Right ventricle myocardium inferior (tissue), 1 donor: ENCODE results near the gene KRT83. TPM values are rescaled to one million over a fixed set of nuclear protein-coding genes. Genes with fewer than 3 reads are reported as not detected.
"Not testable (repeated sequence)": the region's sequence is repeated elsewhere in the genome, so short reads cannot be mapped to it uniquely, and the experiment has no call there.

ENCODE experiments used
- ATAC-seq: fragments of 200-7000 bp; cut with Tn5 transposase; one replicate; pipeline ENCODE4 v1.9.1; 2020; ENCODE audit warnings: mild to moderate bottlenecking, moderate library complexity
- DNase-seq: peaks from one replicate; pipeline ENCODE4 v3.0.0; 2021; ENCODE audit errors: missing footprints
- intact Hi-C: fragments of 100-400 bp; cut with DNase I; formaldehyde crosslinking; loops from one replicate; pipeline ENCODE4 v1.11.0; 2022
- total RNA-seq: library from RNA; stranded (reverse); fragmentation: NEBNext Ultra II Directional; extraction: Animal tissue kit (Norgen Biotek cat#: 25700); gene quantifications from one replicate; pipeline ENCODE4 v1.2.1, GENCODE V29; 2021
- donor health status: DM: no; HTN: yes; CAD: no; lungs with severe emphysema.

The KRT83 gene
- total RNA-seq, 1 donor from 2014 or later: not detected

DNA sequence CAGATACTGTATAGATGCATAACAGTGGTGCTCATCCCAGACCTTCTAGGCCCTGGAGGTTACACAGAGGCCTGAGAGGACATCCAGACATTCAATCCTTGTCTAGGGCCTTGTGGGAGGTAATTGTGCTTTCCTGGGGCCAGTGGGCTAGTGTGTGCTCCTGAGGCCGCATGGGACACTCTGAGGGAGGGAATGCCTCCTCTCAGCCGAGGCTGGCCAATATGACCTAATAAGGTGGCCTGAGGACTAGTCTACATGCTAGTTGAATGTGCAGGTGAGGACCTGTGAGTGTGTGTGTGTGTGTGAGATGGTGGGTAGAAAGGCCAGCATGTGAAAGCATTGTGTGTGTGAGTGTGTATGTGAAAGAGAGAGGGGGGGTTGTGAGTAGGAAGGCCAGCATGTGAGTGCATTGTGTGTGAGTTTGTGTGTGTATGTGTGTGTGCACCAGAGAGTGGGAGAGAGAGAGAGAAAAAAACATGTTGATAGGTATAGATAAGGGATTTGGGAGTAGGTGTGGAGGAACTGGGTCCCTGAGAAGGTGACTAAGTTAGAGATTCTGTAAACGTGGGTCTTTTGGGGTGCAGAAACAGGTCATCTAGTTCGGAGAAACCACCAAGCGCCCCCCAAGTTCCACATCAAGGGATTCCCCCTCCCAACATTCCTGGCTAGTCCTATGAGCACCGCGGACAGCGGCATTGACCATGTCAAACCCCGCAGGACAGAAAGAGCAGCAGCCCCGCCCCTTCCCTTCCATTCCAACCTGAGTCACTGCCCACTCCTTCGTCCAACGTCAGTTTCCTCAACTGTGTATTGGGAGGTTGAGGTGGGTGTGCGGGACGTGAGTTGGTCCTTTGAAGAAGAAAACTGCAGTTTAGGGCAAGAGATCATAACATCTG, 20.2 kb downstream of the KRT83 start:
- peak; percentile 11 for DNase-seq
- intact Hi-C loops: no loop called here
- no peak for ATAC-seq

DNA sequence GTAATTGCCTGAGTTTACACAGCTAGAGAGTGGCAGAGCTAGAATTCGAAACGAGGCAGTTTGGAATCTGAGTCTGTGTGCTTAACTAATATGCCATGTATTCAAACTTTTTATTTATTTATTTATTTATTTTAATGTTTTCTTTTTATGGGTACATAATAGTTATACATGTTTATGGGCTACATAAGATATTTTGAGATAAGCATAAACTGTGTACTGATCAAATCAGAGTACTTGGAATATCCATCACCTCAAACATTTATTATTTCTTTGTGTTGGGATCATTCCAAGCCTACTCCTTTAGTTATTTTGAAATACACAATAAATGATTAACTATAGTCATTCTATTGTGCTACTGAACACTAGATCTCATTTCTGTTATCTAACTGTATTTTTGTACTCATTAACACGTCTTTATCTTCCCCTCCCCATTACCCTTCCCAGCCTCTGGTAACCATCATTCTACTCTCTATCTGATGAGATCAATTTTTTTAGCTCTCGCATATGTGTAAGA, 22.5 kb downstream of the KRT83 start:
- intact Hi-C loops: no loop called here

DNA sequence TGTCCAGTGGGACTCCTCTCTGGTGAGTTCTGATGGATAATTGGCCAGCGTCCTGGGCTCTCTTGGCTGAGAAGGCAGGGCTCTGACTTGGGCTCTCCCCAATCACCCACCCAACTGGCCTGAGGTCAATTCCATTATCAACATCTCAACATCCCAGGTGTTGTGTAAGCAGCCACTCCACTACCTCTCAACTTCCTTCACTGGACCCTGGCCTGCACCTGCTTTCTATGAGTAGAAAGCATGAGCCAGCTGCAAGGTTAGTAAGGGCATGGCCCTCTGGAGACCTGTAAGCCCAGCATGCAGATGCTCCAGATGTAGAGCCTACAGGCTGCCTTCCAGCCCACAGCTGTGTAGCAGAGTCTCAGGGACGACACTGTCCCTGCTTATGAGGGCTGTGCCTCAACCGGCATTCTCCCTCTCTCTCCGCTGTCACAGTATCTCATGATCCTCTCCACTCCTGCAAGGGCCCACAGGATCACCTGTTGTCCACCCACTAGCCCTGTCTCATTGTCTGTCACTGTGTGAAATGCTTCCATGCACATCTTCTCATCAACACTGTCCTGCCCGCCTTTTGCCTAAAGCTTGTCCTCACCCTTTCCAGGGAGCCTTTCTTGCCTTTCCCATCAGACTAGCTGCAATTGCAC, 24.5 kb downstream of the KRT83 start:
- DNase-seq (peak; percentile 4), ATAC-seq (no peak)
- intact Hi-C loops: no loop called here

More for the DNA sequence above, 22.5 kb downstream of the KRT83 start:
- DNase-seq (no peak), ATAC-seq (no peak)

DNA sequence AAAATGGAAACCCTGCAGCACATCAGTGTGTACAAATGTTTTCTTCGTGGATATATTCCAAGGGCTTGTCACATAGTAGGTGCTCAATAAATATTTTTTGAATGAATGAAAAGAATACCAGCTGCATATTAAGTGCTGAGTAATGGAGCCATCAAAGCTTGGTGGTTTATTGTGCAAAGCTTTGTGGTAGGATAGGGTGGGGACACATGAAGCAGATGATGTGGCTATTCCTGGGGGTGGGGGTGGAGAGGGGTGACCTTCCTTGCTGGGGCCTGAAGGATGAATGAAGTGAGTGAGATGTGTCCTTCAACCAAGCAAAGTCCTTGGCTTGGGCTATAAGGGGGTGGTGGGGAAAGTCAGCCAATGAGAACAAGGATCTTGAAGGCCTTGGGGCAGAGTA, 25.5 kb downstream of the KRT83 start:
- no peak for ATAC-seq
- intact Hi-C loops: no loop called here
- DNase-seq: no peak

DNA sequence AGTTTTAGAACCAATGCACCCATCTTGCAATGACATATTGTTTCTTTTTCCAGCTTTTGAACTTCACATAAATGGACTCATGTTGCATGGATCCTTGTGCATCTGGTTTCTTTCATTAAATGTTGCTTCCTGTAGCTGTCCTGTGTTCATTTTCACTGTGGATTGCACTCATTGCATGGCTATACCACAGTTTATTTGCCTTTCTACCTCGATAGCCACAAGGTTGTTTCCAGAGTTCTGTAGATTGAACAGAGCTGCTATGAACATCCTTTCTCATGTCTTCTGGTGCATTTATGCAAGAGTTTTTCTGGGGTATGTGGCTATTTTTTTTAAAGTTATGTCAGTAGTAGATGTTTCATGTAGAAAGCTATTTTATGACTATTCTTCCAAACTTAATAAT, 26.4 kb downstream of the KRT83 start:
- no peak for ATAC-seq

DNA sequence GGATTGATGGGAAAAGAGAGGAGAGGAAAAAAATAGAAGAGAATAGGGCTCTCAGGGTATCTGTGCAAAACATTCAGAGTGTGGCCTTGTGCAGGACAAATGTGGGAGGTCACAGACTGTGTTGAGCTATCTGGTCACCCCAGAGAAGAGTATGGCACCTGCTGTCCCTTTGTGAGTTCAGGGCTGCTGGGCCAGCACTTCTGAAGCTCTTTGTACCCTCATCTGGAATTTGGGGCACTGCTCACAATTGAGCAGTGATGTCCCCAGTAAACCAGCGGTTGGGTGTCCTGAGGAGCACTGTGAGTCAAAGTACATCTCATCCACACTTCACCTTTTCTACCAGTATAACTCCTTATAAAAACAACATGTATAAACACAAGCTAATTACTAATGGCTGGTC, 27.3 kb downstream of the KRT83 start:
- intact Hi-C loops: no loop called here
- DNase-seq: no peak
- no peak for ATAC-seq

More for the DNA sequence above, 26.4 kb downstream of the KRT83 start:
- DNase-seq: no peak
- intact Hi-C loops: no loop called here

DNA sequence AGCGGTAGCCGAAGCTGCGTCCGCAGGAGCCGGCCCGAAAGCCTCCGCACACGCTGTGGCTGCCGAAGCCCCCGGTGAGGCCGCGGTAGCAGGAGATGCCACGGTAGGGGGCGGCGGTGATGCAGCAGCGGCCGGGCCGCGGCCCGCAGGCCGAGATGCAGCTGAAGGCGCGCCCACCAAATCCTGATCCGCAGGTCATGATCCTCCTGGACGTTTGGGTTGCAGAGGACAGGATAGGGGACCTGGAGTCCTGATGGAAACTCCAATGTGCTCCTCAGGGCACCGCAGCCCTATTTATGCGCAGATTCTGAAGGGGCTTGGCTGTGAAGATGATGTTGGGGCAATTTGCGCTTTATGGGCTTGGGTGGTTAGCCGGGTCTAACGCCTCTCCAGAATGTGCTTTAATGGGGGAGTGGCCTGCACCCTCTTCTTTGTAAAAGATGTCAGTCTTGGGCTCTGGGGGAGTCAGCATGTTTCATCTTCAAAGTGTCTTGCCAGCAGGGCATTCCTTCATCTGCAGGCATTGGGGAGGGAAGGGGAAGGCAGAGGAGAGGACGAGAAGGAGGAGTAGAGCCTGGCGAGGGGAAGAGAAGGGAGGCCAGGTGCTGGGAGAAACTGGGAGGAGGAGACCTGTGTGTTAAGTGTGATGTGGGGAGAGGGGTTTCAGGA, 29.8 kb downstream of the KRT83 start, which contains the start of gene KRT81:
KRT81 (minus strand) TSS at position 268 of the 669 bp plus-strand sequence; CDS start at position 199, 69 bp downstream.
- intact Hi-C loops: no loop called here
- DNase-seq (peak; percentile 18), ATAC-seq (no peak)

DNA sequence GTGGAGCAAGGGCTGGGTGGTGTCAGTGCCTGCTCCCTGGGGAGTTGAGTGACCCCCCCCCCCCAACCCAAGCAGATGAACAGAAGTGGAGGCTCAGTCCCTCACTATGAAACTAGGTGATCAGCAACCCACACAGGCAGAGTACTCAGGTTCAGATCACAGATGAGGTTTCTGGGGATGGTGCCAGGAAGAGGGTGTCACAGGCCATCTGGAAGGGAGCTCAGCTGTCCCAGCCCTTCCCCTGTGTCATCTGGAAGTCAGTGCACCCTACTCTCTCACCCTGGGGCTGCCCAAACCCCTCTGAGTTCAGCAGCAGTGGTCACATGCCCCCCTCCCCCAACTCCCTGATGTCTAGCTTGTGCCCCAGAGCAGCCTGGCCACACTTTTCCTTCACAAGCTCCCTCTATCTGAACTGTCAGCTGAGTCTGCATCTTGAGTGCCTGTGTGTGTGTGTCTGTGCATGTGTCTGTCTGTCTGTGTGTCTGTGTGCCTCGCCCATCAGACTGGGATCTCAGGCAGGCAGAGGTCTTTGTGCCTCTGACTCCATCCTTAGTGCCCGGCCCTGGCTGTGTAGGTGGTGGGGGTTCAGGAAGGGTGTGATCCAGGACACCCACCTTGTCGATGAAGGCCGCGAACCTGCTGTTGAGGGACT, 30.6 kb downstream of the KRT83 start:
- DNase-seq, intact Hi-C loops, ATAC-seq: not testable (repeated sequence)

DNA sequence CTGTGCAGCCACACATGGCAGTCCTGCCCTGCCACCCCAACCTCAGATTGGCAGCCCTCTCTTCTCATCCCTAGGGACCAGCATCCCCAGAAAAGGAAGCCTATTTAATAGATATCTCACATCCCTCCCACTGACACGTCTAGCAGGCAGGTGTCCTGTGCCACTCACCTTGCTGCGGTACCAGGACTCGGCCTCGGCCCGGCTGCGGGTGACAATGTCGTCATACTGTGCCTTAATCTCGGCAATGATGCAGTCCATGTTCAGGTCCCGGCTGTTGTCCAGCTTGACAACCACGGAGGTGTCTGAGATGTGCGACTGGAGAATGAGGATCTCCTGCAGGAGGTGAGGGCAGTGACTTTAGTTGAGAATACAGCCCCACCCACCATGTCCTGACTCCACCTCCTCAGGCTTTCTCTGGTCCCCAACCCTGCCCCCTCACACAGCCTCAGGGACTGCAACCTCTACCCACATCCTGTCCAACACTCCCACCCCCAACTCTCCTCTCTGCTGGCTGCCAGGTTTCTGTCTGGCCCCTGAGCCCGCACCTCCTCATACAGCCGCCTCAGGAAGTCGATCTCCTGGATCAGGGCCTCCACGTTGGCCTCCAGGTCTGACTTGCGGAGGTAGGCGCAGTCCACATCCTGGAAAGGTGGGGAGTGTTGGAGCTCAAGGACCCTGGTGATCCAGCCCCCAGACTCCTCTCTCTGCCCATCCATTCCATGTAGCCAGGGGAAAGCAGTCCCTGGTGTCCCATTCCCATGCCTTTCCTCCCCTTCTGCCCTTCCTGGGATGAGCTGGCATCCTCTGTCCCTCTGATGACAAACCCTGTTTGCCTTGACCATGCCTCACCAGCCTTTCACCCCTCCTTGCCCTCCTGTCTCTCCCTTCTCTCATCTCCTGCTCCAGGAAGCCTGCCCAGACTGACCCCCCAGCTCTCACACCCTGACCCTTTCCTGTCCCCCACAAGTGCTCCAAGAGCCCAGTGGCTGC, 33.1 kb downstream of the KRT83 start:
- intact Hi-C loops, ATAC-seq, DNase-seq: not testable (repeated sequence)

DNA sequence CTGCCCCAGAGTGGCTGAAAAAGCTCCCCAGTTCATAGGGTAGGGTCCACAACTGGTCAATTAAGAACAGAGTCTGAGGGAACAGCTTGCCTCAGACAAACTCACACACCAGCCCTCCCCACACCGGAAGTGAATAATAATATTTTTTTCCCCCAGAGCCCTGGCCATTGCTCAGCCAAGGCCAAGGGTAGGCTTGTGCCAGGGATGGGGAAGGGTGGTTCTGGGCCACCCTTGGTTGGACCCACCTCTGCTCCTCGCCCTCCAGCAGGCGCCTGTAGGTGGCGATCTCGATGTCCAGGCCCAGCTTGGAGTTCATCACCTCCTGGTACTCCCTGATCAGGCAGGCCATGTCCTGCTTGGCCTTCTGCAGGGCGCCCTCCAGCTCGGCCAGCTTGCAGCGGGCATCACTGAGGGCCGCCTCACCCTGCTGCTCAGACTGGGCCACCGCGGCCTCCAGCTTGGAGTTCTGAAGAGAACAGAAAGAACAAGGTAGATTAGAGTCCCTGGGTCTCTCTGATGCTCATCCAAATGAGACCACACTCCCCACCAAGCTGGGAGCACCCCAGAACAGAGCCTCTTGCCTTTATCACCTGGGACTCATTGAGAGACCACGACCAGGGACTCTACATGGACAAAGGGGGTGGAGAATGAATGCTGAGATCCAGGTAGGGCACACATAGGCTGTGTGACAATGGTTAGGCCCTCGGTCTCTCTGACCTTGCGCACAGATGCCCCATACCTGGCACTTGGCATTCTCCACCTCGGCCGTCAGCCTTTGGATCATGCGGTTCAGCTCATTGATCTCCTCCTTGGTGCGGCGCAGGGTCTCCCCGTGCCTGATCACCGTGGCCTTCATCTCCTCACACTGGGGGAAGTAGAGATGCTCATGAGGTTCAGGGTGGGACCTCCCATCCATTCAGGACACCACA, 34.1 kb downstream of the KRT83 start:
- ATAC-seq, intact Hi-C loops: not testable (repeated sequence)
- peak; percentile 50 for DNase-seq

DNA sequence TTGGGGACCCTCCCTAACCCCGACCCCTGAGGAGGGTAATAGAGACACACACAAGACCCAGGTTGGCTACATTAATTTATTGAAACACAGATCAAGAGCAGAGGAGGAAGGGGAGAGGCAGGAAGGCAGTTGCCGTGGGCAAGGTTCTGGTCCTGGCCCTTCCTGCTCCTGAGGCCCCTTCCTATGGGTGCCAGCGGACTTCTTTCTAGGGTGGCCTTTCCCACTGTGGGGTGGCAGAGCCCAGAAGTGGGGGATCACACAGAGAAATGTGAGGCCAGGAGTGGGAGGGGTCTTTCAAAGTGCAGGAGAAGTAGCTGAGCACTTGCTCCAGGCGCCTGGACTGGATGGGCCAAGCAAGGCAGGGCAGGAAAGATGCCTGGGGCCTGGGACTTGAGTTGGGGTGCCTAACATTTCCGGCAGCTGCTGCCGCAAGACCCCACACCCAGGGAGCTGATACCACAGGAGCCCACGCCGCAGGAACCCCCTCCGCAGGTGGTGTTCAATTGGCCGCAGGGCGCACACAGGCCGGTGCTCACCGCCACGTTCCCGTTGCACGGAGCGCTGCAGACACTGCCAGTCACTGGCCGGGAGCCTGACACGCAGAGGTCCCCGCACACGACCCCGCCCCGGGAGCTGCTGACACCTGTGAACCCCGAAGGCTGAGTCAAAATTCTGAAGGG, 35.2 kb downstream of the KRT83 start:
- DNase-seq: peak; percentile 64
- no peak for ATAC-seq
- intact Hi-C loops: no loop called here

DNA sequence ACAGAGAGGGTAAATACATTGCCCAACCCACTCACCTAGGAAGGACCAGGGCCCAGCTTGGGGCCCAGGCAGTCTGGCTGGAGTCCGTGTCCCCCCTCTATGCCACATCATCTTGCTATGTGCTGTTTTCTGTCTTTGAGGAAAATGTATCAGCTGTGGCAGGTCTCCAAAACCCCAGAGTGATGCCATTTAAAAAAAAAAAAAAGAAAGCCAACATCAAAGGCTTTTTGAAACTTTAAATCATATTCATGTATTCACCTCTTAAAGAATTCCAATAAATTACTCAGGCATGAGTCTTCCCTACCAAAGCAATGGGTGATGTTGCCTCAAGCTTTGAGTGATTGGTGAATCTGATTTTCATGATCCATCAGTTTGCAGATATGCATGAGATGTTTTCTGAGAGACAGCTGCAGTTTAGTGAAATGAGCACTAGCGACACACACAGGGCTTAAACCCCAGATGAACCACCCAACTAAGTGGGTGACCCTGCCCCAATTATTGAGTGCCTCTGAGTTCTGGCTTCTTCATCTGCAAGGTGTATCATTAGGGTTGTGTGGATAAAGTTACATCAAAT, 35.9 kb downstream of the KRT83 start:
- no peak for DNase-seq
- no peak for ATAC-seq
- intact Hi-C loops: no loop called here

DNA sequence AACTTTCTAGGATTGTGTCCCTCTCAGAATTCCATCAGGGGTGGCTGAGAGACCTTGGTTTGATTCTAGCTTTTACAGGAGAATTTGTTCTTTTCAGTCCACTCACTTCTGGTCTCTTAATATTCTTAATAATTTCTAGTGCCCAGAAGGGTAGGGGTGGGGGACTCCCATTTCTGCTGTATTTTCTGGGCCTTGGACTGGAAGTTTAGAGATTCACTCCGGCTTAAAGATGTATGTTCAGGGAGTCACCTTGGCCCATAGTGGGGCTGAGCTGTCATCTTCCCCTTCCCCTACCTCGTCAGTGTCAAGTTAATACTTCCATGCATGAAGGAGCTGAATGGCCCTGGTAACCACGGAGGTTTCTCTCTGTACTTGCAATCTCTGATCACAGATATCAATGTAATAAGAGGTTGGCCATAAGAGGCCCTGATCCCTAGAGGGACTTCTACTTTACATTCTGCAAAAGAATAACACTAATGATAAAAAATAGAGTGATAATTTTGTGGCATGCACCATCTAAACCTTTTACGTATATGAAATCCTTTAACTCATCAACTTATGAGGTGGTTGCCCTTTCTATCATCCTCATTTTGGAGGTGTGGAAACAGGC, 36.5 kb downstream of the KRT83 start:
- ATAC-seq (no peak), DNase-seq (peak; percentile 17)
- intact Hi-C loops: no loop called here

DNA sequence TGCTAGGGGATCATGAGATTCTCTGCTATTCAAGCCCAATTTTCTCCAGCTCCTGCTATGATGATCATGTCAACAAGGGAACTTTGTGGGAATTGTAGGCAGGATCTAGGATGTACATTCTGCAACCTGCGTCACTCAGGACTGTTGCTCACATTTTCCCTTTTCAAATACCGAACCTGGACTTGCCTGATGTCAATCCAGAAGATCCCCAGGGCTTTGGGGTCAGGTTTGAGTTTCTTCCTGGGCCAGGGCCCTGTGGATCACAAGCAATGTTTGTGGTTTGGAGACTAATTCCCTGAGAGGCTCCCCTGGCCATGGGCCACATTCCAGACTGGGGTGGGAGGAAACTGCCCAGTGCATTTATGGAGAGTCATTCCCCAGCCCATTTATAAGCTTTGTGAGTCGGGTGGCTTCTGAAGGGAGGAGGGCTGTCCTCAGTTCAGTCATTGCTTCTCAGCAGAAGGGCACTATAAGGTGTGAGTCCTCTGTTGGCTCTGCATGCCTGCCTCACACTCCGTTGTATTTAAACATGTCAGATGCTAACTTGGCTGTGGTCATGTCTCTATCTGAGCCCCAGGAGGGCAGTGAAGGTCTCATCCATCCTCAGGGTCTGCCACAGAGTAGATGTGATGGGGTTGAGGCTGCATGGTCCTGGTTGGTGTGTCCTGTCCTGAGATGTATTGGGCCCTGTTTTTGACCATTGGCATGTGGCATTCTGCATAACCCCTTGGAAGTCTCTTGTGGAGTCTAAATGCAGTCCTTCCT, 40.2 kb downstream of the KRT83 start:
- ATAC-seq: peak; percentile 36
- DNase-seq: no peak
- intact Hi-C loops: no loop called here
